Stimulated activated CD8-positive, alpha-beta memory T cell treated with anti-CD3 and anti-CD28 coated beads, Interleukin-2, amount 100 ng/mL, for 48 hours (primary cell): ENCODE results near the gene ZBTB17.
A peak's percentile ranks its signal among the peaks of the same experiment; 100 is the strongest.

Experiments
- DNase-seq, 2 donors: peaks; one replicate each; pipeline ENCODE4 v3.0.0-alpha.2; 2020; ENCODE audit warnings: low read depth in 2 of 2

The ZBTB17 gene

GRCh38 chr1:15960808-15961207, 15.1 kb downstream of the ZBTB17 start:
- no peak for DNase-seq

GRCh38 chr1:15959827-15960446, 16.0 kb downstream of the ZBTB17 start:
- no peak for DNase-seq

- no peak for DNase-seq
Measured at GRCh38 chr1:15959424-15959823, 16.5 kb downstream of the ZBTB17 start.

- no peak for DNase-seq
Measured at GRCh38 chr1:15958793-15959192, 17.1 kb downstream of the ZBTB17 start.

- no peak for DNase-seq
Measured at GRCh38 chr1:15958111-15958510, 17.8 kb downstream of the ZBTB17 start.

- DNase-seq, result no peak
Measured at GRCh38 chr1:15957221-15958095, 18.4 kb downstream of the ZBTB17 start.

GRCh38 chr1:15956150-15956549, 19.8 kb downstream of the ZBTB17 start:
- no peak for DNase-seq

GRCh38 chr1:15955552-15955951, 20.3 kb downstream of the ZBTB17 start:
- no peak for DNase-seq

GRCh38 chr1:15954316-15954715, 21.6 kb downstream of the ZBTB17 start:
- DNase-seq, result no peak

GRCh38 chr1:15953791-15954241, 22.1 kb downstream of the ZBTB17 start:
- no peak for DNase-seq

GRCh38 chr1:15953294-15953771, 22.6 kb downstream of the ZBTB17 start:
- no peak for DNase-seq

- DNase-seq, result no peak
Measured at GRCh38 chr1:15952317-15953258, 23.3 kb downstream of the ZBTB17 start.

- peak; percentile 51 to 61 for DNase-seq
Measured at GRCh38 chr1:15951341-15952153, 24.4 kb downstream of the ZBTB17 start.

GRCh38 chr1:15950763-15951295, 25.1 kb downstream of the ZBTB17 start:
- peak; percentile 74 for DNase-seq

GRCh38 chr1:15950302-15950701, 25.6 kb downstream of the ZBTB17 start:
- DNase-seq, result peak; percentile 54 to 67

GRCh38 chr1:15949453-15950245, 26.3 kb downstream of the ZBTB17 start:
- DNase-seq, result peak; percentile 88 to 92

- no peak for DNase-seq
Measured at GRCh38 chr1:15948595-15949452, 27.1 kb downstream of the ZBTB17 start.

- no peak for DNase-seq
Measured at GRCh38 chr1:15948091-15948591, 27.8 kb downstream of the ZBTB17 start.
